Measurements from ENCODE around the gene SSB.
"Not testable (repeated sequence)": the region's sequence is repeated elsewhere in the genome, so short reads cannot be mapped to it uniquely, and the experiment has no call there.

SSB gene

GRCh38 chr2:169838743-169839489 is 40.2 kb downstream of the SSB start:
- DNase-seq (ENCODE audit: low spot score), result no peak

- DNase-seq (ENCODE audit: low spot score), result no peak
Measured at GRCh38 chr2:169839954-169840746, 41.5 kb downstream of the SSB start.

GRCh38 chr2:169840747-169841142 is 42.1 kb downstream of the SSB start:
- no peak for DNase-seq (ENCODE audit: low spot score)

- DNase-seq (ENCODE audit: low spot score), result not testable (repeated sequence)
Measured at GRCh38 chr2:169841625-169842024, 43.0 kb downstream of the SSB start.

- DNase-seq (ENCODE audit: low spot score), result no peak
Measured at GRCh38 chr2:169845016-169845415, 46.3 kb downstream of the SSB start.

GRCh38 chr2:169848959-169849693 is 50.5 kb downstream of the SSB start:
- not testable (repeated sequence) for DNase-seq (ENCODE audit: low spot score)

- DNase-seq (ENCODE audit: low spot score), result no peak
Measured at GRCh38 chr2:169849710-169850109, 51.0 kb downstream of the SSB start.

- no peak for DNase-seq (ENCODE audit: low spot score)
Measured at GRCh38 chr2:169853041-169853668, 54.5 kb downstream of the SSB start.

- not testable (repeated sequence) for DNase-seq (ENCODE audit: low spot score)
Measured at GRCh38 chr2:169855281-169856258, 56.9 kb downstream of the SSB start.

GRCh38 chr2:169859423-169859822 is 60.8 kb downstream of the SSB start:
- no peak for DNase-seq (ENCODE audit: low spot score)

GRCh38 chr2:169860149-169860548 is 61.5 kb downstream of the SSB start:
- DNase-seq (ENCODE audit: low spot score), result no peak
